HG03095 (cell line): Measurements from ENCODE around the gene ATAD5.
A peak's percentile ranks its signal among the peaks of the same experiment; 100 is the strongest.

Source experiments
- ATAC-seq: cut with Tn5 transposase; IDR thresholded peaks from one replicate; pipeline ENCODE4 v1.9.1; 2021; ENCODE audit warnings: moderate library complexity; ENCODE audit not compliant: unreplicated experiment

ATAD5 gene

GRCh38 chr17:30823421-30823820 is 8.3 kb upstream of the ATAD5 start:
- ATAC-seq = no peak

- ATAC-seq = no peak
Observed at GRCh38 chr17:30824002-30824355, 7.8 kb upstream of the ATAD5 start.

- ATAC-seq = peak; percentile 74
Observed at GRCh38 chr17:30824356-30825145, 7.2 kb upstream of the ATAD5 start, which contains the start of gene CRLF3. Gene CRLF3, minus strand, starts transcription at chr17:30824692. Its CDS starts 41 bp downstream, at chr17:30824651.

DNA sequence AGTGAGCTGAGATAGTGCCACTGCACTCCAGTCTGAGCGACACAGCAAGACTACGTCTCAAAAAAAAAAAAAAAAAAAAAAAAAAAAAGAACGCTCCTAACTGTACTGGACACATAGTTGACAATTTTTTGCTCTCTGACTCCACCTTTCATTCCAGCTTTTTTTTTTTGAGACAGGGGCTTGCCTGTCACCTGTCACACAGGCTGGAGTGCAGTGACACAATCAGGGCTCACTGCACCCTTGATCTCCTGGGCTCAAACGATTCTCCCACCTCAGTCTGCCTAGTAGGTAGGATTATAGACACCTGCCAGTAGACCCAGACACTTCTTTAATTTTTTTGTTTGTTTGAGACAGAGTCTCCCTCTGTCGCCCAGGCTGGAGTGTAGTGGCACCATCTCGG is 4.7 kb upstream of the ATAD5 start:
- no peak for ATAC-seq

- no peak for ATAC-seq
Observed at GRCh38 chr17:30829022-30829421, 2.7 kb upstream of the ATAD5 start.

DNA sequence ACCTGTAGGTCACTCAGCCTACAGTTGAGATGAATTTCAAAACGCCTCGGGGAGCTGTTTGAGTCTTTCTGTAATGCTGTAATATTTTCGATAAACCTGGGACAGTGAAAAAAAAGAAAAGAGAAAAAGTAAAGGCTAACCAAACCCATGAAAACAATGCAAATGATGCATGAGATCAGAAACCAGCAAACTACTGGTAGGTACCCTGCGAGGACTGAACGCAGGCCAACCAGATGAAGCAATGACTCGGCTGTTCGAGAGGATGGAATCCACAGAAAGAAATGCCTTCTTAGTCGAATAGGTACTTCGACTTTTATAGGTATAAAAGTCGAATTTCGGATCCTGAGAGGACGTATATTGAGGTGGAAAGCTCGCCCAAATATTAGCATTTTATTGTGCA is 509 bp upstream of the ATAD5 start:
- no peak for ATAC-seq

- no peak for ATAC-seq
Observed at GRCh38 chr17:30832438-30833124, 815 bp downstream of the ATAD5 start.

GRCh38 chr17:30838202-30838807 is 6.5 kb downstream of the ATAD5 start:
- no peak for ATAC-seq

DNA sequence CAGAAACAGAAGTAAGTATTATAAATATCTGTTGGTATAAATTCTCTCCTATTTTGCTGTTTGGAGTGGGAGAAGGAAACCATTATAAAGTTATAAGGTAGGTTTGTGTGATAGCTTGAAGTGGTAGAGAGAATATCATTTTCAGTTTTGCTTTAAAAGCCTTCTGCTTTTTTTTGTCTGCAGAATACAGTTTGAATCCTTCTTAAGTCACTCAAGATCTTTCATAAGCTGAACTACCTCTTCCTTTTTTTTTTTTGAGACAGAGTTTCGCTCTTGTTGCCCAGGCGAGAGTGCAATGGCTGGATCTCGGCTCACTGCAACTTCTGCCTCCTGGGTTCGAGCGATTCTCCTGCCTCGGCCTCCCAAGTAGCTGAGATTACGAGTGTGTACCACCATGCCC is 9.0 kb downstream of the ATAD5 start:
- no peak for ATAC-seq

GRCh38 chr17:30848021-30848420 is 16.3 kb downstream of the ATAD5 start:
- ATAC-seq = no peak

DNA sequence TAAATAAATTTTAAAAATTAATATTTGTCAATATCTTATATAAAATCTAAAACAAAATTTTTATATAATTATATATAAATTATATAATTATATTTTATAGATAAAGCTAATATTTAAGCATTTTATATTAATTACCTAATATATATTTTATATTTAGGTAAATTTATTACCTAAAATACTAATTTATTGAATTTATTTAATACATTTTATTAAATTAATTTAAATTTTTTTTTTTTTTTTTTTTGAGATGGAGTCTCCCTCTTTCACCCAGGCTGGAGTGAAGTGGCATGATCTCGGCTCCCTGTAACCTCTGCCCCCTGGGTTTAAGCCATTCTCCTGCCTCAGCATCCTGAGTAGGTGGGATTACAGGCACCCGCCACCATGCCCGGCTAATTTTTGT is 22.4 kb downstream of the ATAD5 start:
- ATAC-seq = no peak

DNA sequence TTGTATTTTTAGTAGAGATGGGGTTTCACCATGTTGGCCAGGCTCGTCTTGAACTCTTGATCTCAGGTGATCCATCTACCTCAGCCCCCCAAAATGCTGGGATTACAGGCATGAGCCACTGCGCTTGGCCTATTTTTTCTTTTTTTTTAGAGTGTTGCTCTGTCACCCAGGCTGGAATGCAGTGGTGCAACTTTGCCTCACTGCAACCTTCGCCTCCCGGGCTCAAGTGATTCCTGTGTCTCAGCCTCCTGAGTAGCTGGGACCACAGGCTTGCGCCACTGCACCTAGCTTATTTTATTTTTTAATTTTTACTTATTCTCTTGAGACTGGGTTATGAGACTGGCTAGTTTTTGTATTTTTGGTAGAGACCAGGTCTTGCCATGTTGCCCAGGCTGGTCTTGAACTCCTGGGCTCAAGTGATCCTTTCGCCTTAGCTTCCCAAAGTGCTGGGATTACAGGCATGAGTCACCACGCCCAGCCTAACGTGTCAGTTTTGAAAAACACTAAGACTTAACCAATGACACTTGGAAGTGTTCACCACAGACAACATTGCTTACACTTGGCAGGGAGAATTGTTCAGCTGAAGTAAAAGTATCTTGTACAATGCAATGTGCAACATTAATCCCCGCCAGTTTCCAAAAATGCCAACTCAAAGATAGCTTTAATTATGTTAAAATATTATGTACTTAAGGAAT is 26.9 kb downstream of the ATAD5 start:
- no peak for ATAC-seq

DNA sequence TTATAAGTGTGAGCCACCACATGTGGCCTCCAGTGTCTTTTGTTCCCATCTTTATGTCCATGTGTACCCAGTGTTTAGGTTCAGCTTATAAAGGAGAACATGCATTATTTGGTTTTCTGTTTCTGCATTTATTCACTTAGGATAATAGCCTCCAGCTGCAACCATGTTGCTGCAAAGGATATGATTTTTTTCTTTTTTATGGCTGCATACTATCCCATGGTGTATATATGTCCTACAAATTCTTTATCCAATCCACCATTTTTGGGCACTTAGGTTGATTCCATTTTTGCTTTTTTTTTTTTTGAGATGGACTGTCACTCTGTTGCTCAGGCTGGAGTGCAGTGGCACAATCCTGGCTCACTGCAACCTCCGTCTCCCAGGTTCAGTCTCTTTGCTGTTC is 32.9 kb downstream of the ATAD5 start:
- no peak for ATAC-seq

DNA sequence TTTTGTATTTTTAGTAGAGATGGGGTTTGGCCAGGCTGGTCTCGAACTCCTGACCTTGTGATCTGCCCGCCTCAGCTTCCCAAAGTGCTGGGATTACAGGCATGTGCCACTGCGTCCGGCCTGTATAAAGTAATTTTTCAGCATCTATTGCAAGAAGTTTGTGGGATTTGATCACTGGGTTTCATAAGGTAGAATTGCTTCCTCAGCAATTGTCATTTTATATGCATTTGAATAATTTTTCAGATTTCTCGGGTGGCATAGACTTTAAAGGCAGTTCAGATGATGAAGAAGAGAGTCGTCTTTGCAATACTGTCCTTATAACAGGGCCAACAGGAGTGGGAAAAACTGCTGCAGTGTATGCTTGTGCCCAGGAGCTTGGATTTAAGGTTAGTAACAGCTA is 37.2 kb downstream of the ATAD5 start:
- ATAC-seq = no peak

DNA sequence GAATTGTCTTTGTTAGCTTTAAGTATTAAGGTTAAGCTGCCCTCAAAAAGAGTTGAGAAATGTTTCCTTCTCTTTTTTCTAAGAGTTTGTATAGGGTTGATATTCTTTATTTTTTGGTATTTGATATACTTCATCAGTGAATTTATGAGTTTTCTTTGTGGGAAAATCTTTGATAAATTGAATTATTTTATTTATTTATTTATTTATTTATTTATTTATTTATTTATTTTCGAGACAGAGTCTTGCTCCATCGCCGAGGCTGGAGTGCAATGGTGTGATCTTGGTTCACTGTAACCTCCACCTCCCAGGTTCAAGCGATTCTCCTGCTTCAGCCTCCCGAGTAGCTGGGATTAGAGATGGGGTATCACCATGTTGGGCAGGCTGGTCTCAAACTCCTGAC is 54.4 kb downstream of the ATAD5 start:
- no peak for ATAC-seq

GRCh38 chr17:30894236-30894635 is 62.5 kb downstream of the ATAD5 start:
- ATAC-seq = no peak

DNA sequence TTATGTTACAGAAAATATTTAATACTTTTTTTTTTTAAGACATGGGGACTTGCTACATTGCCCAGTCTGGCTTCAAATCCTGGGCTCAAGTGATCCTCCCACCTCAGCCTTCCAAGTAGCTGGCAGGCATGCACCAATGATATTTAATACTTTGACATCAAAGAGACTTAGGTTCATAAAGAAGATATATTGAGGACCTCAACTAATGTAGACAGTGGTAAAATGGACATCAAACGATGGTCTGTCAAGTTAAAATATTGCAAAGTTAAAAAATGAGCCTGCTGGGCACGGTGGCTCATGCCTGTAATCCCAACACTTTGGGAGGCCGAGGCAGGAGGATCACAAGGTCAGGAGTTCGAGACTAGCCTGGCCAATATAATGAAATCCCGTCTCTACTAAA is 65.5 kb downstream of the ATAD5 start:
- ATAC-seq = no peak

DNA sequence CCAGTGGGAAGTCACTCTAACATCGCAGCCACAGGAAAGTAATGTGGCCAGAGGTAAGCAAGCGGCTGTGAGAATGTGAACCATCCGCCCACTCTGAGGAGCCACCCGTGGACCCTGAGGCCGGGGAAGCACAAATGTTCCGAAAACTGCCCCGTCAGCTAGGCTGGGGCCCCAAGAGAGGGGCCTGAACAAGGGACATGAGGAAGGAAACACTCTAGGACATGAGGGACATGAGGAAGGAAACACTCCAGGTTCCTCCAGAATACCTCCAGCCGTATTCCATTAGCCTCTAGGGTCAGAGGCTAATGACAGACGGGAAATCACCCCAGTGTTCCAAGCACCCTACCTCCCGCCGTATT is 74.0 kb downstream of the ATAD5 start:
- ATAC-seq = peak; percentile 15

- peak; percentile 70 for ATAC-seq
Observed at GRCh38 chr17:30906101-30906911, 74.5 kb downstream of the ATAD5 start, which contains the start of gene TEFM. Gene TEFM, minus strand, starts transcription at chr17:30906238. Its CDS starts 40 bp downstream, at chr17:30906198.

- no peak for ATAC-seq
Observed at GRCh38 chr17:30908717-30909420, 77.1 kb downstream of the ATAD5 start.
